Breast epithelium (tissue), 3 donors: ENCODE results near the gene TMEM236.

Experiments
- CTCF ChIP-seq, 3 donors: fragments of 450-650 bp; IDR thresholded peaks; one replicate each; pipeline ENCODE4 v1.5.1; 2016 to 2017; ENCODE audit warnings: antibody characterized with exemption in 3 of 3, mild to moderate bottlenecking in 3 of 3, moderate library complexity in 3 of 3
- POLR2A ChIP-seq: fragments of 450-650 bp; IDR thresholded peaks from one replicate; pipeline ENCODE4 v1.6.1; 2016; ENCODE audit warnings: antibody characterized with exemption, mild to moderate bottlenecking, moderate library complexity

GRCh38 chr10:17784688-17785087 is 32.7 kb downstream of the TMEM236 start:
- no peak for TF ChIP-seq CTCF (IDR thresholded peaks at IDR 0.05)
- no peak for TF ChIP-seq POLR2A
